TTC549 (cell line): Measurements from ENCODE around the gene S1PR4.

ENCODE experiments used
- FAIRE-seq: peaks from 2 replicates; lab custom pipeline; 2012; peaks lifted over from hg19 to GRCh38; lab: Jason Lieb, UNC

S1PR4 gene

GRCh38 chr19:3178377-3178972, at the start of gene S1PR4:
S1PR4 (plus strand) TSS chr19:3178769; CDS start chr19:3178793, 24 bp downstream.
- no peak for FAIRE-seq

DNA sequence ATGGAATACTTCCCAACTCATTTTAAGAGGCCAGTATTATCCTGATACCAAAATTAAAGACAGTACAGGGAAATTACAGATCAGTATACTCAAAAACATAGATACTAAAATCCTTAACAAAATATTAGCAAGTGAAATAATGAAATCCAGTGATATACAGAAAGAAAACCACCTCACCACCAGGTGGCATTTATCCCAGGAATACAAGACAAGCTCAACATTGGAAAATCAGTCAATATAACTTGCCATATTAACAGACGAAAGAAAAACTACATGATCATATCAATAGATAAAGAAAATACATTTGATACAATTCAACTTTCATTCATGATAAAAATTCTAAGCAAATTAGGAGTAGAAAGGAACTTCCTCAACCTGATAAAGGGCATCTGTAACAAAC, 49.5 kb upstream of the S1PR4 start:
- no peak for FAIRE-seq

DNA sequence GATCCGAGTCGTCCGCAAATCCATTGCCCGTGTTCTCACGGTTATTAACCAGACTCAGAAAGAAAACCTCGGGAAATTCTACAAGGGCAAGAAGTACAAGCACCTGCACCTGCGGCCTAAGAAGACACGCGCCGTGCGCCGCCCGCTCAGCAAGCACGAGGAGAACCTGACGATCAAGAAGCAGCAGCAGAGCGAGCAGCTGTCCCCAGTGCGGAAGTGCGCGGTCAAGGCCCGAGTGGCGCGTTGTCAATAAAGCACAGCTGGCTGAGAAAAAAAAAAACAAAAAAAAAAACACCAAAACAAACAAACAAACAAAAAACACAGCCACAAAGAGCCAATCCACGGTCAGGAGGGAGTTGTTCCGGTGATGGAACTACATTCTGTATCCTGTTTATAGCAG, 47.4 kb upstream of the S1PR4 start:
- no peak for FAIRE-seq

GRCh38 chr19:3132971-3133792, 45.4 kb upstream of the S1PR4 start:
- FAIRE-seq: no peak

DNA sequence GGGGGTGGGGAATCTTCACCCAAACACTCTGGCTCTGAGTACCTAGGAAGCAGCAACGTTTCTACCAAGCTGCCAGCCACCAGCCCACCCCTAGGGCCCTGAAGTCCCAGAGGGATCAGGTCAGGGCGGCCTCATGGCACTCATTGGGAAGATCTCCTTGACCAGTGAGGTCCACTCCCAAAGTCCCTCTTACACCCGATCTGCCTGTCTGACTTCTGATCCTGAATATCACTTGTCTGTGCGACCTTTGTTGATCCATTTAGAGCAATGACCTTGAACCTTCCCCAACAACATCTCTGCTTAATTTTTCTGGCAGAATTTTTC, 44.8 kb upstream of the S1PR4 start:
- no peak for FAIRE-seq

GRCh38 chr19:3135961-3136683, 42.4 kb upstream of the S1PR4 start, which contains the start of gene GNA15:
GNA15 (plus strand) TSS chr19:3136033; CDS start chr19:3136451, 418 bp downstream.
- FAIRE-seq: no peak

- no peak for FAIRE-seq
These were observed 41.9 kb upstream of the S1PR4 start for GRCh38 chr19:3136684-3137055.

DNA sequence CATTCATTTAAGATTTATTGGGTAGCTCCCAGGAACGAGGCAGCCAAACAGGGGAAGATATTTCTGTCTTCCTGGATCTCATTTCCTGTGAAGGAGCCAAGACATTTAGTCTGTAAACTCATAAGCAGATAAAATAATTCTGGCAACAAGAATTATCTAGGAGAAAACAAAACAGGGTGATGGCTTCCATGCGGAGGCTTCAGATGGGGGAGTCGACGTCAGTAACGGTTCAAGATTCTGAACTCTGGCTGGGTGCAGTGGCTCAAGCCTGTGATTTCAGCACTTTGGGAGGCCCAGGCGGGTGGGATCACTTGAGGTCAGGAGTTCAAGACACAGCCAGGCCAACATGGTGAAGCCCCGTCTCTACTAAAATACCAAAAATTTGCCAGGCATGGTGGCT, 41.5 kb upstream of the S1PR4 start:
- no peak for FAIRE-seq

DNA sequence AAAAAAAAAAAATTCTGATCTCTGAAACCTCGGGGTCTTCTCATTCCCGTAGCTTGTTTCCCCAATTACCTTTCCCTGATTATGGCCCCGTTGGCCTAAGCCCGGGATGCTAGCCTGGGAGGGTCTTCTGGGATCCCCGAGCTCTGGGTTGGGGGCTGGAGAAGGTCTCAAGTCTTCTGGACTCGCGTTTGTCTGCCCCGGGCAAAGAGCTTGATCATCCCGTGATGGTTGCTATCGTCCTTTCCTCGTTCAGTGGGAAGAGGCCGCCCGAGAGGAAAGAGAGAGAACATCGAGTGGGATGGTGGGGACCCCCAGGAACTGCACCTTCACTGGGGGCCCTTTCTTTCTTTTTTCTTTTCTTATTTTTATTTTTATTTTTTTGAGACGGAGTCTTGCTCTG, 40.3 kb upstream of the S1PR4 start:
- no peak for FAIRE-seq

GRCh38 chr19:3140667-3141038, 37.9 kb upstream of the S1PR4 start:
- FAIRE-seq: no peak

- no peak for FAIRE-seq
These were observed 36.3 kb upstream of the S1PR4 start for GRCh38 chr19:3142292-3142670.

DNA sequence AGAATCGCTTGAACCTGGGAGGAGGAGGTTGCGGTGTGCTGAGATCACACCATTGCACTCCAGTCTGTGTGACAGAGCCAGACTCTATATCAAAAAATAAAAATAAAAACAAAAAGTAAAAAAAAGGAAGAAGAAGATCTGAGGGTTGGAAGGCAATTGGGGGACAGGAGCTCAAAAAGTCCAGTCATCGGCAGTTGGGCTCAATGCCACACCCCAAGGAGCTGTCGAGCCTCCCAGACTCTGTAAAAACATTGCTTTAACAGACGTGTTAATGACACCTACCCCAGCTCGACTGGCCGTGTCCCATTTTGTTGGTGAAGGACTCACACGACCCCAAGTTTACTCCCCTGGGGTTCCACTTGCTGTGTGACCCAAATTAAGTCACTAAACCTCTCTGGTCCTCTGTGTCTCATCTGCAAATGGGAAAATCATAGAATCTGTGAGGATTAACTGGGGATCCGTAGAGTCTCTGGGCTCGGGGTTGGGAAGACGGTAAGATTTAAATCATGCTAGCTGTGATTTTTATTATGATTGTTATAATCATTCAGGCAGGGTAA, 35.7 kb upstream of the S1PR4 start:
- no peak for FAIRE-seq

DNA sequence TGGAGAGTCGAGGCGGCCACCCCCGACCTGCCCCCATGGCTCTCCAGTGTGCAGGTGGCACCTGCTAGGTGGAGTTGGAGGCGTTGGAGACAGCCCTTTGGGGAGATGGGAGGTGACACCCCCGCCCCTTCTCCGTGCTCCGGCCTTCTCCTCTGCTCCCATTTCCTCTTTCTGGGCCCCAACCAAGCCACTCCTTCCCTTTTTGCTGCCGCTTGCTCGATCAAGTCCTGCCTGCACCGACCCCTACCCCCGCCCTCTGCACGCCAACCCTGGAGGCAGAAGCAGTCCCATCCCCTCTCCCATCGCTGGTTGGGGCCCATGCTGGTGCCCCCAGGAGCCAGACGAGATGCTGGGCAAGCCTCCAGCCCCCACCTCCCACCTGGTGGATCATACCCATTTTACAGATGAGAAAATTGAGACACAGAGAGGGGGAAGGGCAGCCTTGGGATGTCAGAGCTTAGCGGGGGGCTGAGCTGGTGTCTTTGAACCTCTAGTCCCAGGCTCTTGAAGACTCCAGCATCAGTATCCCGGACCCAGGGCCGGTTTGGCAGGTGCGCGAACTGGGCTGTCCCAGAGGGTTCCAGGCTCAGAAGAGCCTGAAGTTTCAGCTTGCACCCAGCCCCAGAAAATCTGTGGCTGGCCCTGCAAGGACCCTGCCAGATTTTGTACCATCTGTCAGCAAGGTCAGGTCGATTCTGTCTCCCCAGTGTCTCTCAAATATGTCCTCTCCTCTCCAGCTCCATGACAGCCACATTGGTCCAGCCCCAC, 32.5 kb upstream of the S1PR4 start:
- FAIRE-seq: no peak

GRCh38 chr19:3146677-3147100, 31.9 kb upstream of the S1PR4 start:
- no peak for FAIRE-seq

DNA sequence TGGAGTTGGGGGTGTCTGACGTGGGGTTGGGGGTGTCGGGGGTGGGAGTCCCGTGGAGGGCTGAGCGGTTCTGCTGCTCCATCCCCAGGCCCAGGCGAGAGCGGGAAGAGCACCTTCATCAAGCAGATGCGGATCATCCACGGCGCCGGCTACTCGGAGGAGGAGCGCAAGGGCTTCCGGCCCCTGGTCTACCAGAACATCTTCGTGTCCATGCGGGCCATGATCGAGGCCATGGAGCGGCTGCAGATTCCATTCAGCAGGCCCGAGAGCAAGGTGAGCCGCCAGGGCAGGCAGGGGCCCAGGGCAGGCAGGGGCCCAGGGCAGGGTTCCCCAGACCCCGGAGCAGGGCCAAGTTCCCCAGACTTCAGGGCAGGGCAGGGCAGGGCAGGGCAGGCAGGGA, 30.1 kb upstream of the S1PR4 start:
- no peak for FAIRE-seq

GRCh38 chr19:3149089-3149488, 29.5 kb upstream of the S1PR4 start:
- no peak for FAIRE-seq

GRCh38 chr19:3149526-3150505, 28.8 kb upstream of the S1PR4 start:
- FAIRE-seq: no peak

DNA sequence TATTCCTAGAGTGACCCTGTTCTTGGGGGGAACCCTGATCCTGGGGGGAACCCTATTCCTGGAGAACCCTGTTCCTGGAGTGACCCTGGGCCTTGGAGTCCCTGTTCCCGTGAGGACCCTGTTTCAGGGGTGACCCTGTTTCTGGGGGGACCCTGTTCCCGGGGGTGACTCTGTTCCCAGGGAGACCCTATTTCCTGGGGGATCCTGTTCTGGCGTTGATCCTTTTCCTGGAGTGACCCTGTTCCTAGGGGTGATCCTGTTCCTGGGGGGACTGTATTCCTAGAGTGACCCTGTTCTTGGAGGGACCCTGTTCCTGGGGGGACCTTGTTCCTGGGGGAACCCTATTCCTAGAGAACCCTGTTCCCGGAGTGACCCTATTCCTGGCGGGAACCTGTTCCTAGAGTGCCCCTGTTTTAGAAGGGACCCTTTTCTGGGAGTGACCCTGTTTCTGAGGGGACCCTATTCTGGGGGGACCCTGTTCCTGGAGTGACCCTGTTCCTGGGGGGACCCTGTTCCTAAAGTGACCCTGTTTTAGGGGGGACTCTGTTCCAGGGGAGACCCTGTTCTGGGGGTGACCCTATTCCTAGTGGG, 27.7 kb upstream of the S1PR4 start:
- no peak for FAIRE-seq

DNA sequence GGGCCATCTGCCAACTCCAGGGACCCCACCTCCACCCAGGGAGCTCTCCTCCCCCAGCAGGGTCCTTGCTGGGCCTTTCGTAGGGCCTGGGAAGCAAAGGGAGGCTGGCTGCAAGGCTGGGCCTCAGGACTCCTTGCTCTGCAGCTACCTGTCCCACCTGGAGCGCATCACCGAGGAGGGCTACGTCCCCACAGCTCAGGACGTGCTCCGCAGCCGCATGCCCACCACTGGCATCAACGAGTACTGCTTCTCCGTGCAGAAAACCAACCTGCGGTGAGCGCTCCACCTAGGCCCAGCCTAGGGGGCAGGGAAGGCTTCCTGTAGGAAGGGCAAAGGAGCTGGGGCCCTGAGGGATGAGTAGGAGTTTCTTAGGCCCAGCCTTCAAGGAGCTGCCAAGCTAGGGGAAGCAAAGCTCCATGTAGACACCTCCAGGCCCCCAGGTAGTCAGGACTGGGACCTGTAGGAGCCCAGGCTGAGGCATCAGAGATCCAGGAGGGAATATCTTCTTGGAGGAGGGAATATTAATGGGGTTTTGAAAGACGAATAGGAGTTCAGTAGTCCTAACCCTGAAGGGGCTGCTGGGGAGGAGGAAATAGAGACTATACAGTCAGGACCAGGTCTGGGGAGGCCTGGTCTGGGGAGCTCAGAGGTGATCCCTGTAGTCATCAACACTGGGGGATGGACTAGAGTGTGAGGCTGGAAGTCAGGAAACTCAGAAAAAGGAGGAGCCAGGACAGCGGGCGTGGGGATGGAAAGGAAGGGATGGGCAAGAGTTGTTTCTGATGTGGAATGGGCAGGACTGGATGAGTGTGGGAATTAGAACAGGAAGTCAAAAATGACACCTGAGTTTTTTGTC, 26.8 kb upstream of the S1PR4 start:
- no peak for FAIRE-seq

- FAIRE-seq: no peak
These were observed 26.2 kb upstream of the S1PR4 start for GRCh38 chr19:3152419-3152780.
